Measurements from ENCODE around the gene GABPB2. TPM values are rescaled to one million over a fixed set of nuclear protein-coding genes. Genes with fewer than 3 reads are reported as not detected.

Gene GABPB2
- total RNA-seq, 2 donors from 2014 or later, result 9.9 to 25.5 TPM

DNA sequence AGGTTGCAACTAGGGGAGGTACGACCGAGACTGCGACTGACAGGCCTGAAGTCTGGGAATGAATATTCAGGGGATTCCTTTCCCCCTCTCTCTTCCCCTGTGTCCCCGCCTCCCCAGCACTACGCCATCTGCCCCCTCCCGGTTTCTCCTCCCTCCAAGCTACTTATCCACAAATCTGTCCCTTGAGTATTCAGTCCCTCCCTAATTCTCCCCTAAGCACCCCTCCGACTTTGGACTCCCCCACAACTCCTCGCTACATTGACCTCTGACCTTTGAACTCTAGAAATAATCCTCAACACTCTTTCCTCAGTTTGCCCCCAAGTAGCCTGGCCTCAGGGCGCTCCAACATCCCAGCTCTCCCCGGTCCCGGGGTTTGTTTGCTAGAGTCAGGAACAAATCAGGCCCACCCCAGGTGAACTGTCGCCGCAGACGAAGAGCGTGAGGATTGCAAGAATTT is 94.7 kb downstream of the GABPB2 start:
- H3K4me1 Mint-ChIP-seq, result peaks cover 33% of the 10 kb centered on the region
- H3K27me3 Mint-ChIP-seq, result no peaks in the 10 kb centered on the region
- DNase-seq (no peak), ATAC-seq (no peak)
- peak overlapping the region; percentile 88 for H3K27ac Mint-ChIP-seq
- no peaks in the 10 kb centered on the region for H3K9me3 ChIP-seq (ENCODE audit: control insufficient read depth, low read length, poor library complexity, severe bottlenecking)
- H3K36me3 Mint-ChIP-seq (ENCODE audit: low read depth), result peaks cover 9% of the 10 kb centered on the region
- H3K4me3 Mint-ChIP-seq, result peak overlapping the region; percentile 98

DNA sequence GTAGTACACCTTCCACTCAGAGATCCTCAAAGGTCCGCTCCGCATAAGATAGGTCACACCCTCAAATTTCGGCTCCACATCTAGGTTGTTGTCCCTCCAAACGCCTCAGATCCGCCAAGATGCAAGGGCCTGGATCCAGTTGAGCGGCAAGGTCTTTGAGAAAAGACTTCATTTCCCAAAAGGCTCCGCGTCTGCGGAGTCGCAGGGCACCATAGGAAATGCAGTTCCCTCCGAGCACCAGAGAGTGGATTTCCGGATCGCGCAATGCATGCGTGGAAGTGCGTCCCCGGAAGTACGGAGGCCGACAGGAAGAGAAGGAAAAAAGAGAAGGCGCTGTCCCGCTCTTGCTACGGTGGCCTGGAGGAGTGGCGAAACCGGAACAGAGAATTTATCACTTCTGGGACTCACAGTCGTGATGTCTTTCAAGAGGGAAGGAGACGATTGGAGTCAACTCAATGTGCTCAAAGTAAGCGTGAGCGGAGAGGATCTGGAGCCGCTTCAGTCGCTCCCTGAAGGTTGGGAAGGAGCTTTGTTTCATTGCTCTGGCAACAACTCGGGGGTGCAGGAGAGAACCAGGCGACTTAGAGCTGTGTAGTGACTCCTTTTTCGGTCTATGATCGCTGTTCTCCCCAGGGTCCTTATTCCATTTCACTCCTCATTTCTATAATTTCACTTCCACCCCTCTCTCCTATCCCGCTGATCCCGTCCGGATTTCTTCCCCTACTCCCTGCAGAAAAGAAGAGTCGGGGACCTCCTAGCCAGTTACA is 95.4 kb downstream of the GABPB2 start, which contains the start of the genes LYSMD1 and SCNM1:
TSS of gene LYSMD1 (minus strand) at position 165 of the 767 bp plus-strand sequence. CDS start 644 bp downstream, outside the sequence.
TSS of gene SCNM1 (plus strand) at position 407 of the 767 bp plus-strand sequence. CDS start at position 416, 9 bp downstream.
- DNase-seq, result peak; percentile 84 to 94 (median 90)
- Mint-ChIP-seq H3K4me3 (peak within 1 kb of the TSS; percentile 98), H3K4me1 (peaks cover 32% of the 10 kb centered on the region), H3K27ac (peak within 1 kb of the TSS; percentile 88), H3K27me3 (no peaks in the 10 kb centered on the region), H3K36me3 (ENCODE audit: low read depth) (peaks cover 10% of the 10 kb centered on the region)
- no peaks in the 10 kb centered on the region for H3K9me3 ChIP-seq (ENCODE audit: control insufficient read depth, low read length, poor library complexity, severe bottlenecking)
- peak; percentile 98 for ATAC-seq

- Mint-ChIP-seq H3K36me3 (ENCODE audit: low read depth) (peaks cover 12% of the 10 kb centered on the region), H3K4me3 (peak overlapping the region; percentile 98), H3K4me1 (peaks cover 32% of the 10 kb centered on the region), H3K27me3 (no peaks in the 10 kb centered on the region), H3K27ac (peak overlapping the region; percentile 88)
- no peak for ATAC-seq
- no peaks in the 10 kb centered on the region for H3K9me3 ChIP-seq (ENCODE audit: control insufficient read depth, low read length, poor library complexity, severe bottlenecking)
- DNase-seq, result no peak
Observed at GRCh38 chr1:151166505-151166956, 96.0 kb downstream of the GABPB2 start.

- Mint-ChIP-seq H3K27ac (peak overlapping the region; percentile 88), H3K4me3 (peak overlapping the region; percentile 98), H3K36me3 (ENCODE audit: low read depth) (peaks cover 12% of the 10 kb centered on the region), H3K27me3 (no peaks in the 10 kb centered on the region), H3K4me1 (peaks cover 28% of the 10 kb centered on the region)
- no peak for ATAC-seq
- DNase-seq, result no peak
- H3K9me3 ChIP-seq (ENCODE audit: control insufficient read depth, low read length, poor library complexity, severe bottlenecking), result no peaks in the 10 kb centered on the region
Observed at GRCh38 chr1:151167116-151167515, 96.6 kb downstream of the GABPB2 start.

DNA sequence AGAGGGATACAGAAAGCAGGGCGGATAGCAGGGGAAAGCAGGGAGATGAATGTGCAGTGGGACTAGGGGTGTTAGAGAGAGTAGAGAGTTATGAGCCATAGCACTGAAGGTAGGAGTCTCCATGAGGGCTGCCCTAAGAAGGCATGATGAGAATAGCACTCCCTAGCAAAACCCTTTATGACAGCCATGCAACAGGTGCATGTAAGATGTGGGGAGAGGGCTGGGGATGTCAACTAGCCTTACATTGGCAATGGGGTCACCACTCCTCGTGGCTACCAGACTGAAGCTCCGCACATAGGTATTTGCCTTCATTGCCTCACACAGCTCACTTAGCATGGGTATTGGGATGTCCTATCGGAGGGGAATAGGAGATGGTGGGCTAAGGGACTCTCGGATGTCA is 100.6 kb downstream of the GABPB2 start:
- peak overlapping the region; percentile 16 for H3K27ac Mint-ChIP-seq
- no peaks in the 10 kb centered on the region for H3K27me3 Mint-ChIP-seq
- no peaks in the 10 kb centered on the region for H3K9me3 ChIP-seq (ENCODE audit: control insufficient read depth, low read length, poor library complexity, severe bottlenecking)
- no peak for DNase-seq
- H3K4me3 Mint-ChIP-seq, result peak overlapping the region; percentile 36
- H3K36me3 Mint-ChIP-seq (ENCODE audit: low read depth), result peaks cover 9% of the 10 kb centered on the region
- peaks cover 15% of the 10 kb centered on the region for H3K4me1 Mint-ChIP-seq
- ATAC-seq, result no peak

Other genes with a start within 250 kb of the GABPB2 start
- gene ARNT, start 194.2 kb upstream of the GABPB2 start, total RNA-seq, result 10 to 100 TPM; 27.3 to 32.3 TPM
- gene CTXND2, start 183.6 kb upstream of the GABPB2 start, total RNA-seq, result not detected
- 10 to 100 TPM; 44.0 to 51.0 TPM for gene SETDB1, start 144.4 kb upstream of the GABPB2 start, total RNA-seq
- gene CERS2, start 95.9 kb upstream of the GABPB2 start, total RNA-seq, result 100 to 1,000 TPM; 108 to 142 TPM
- gene ANXA9, start 88.5 kb upstream of the GABPB2 start, total RNA-seq, result under 1 TPM in 1 of 2 donors, not detected in 1; 0.15 TPM
- 10 to 100 TPM; 19.0 to 31.6 TPM for gene MINDY1, start 63.9 kb upstream of the GABPB2 start, total RNA-seq
- 10 to 100 TPM; 15.8 to 30.0 TPM for gene PRUNE1, start 62.3 kb upstream of the GABPB2 start, total RNA-seq
- under 1 TPM; 0.42 to 0.57 TPM for gene BNIPL, start 34.2 kb upstream of the GABPB2 start, total RNA-seq
- gene C1orf56, start 23.0 kb upstream of the GABPB2 start, total RNA-seq, result under 1 TPM; 0.47 to 0.52 TPM
- gene CDC42SE1, start 11.1 kb upstream of the GABPB2 start, total RNA-seq, result 100 to 1,000 TPM; 375 to 433 TPM
- 1 to 10 TPM; 4.0 to 5.0 TPM for gene MLLT11, start 10.4 kb upstream of the GABPB2 start, total RNA-seq
- 10 to 100 TPM in 1 of 2 donors, 1 to 10 TPM in 1; 9.5 to 11.3 TPM for gene SEMA6C, start 75.9 kb downstream of the GABPB2 start, total RNA-seq
- gene TNFAIP8L2, start 85.9 kb downstream of the GABPB2 start, total RNA-seq, result 1 to 10 TPM; 3.6 to 5.4 TPM
- gene LYSMD1, start 95.1 kb downstream of the GABPB2 start, total RNA-seq, result under 1 TPM; 0.39 to 0.70 TPM
- 10 to 100 TPM; 33.7 to 37.8 TPM for gene SCNM1, start 95.4 kb downstream of the GABPB2 start, total RNA-seq
- gene TMOD4, start 105.2 kb downstream of the GABPB2 start, total RNA-seq, result 1 to 10 TPM; 1.0 to 3.0 TPM
- gene VPS72, start 119.4 kb downstream of the GABPB2 start, total RNA-seq, result 10 to 100 TPM; 27.4 to 33.2 TPM
- gene PIP5K1A, start 127.8 kb downstream of the GABPB2 start, total RNA-seq, result 10 to 100 TPM; 41.6 to 43.3 TPM
- 10 to 100 TPM; 78.4 to 86.0 TPM for gene PSMD4, start 184.0 kb downstream of the GABPB2 start, total RNA-seq
- gene ZNF687, start 211.5 kb downstream of the GABPB2 start, total RNA-seq, result 10 to 100 TPM; 25.9 to 33.8 TPM

All from T-helper 17 cell (primary cell).